NB4 (cell line): ENCODE data around the gene ZNF684.
"Not testable (repeated sequence)": the region's sequence is repeated elsewhere in the genome, so short reads cannot be mapped to it uniquely, and the experiment has no call there.

ENCODE experiments used
- DNase-seq: peaks from one replicate; pipeline ENCODE4 v3.0.0; 2010; ENCODE audit warnings: low read depth
- H3K4me3 ChIP-seq: one replicate; pipeline ENCODE4 v1.5.1; 2011; ENCODE audit warnings: mild to moderate bottlenecking, low read depth, low read length, moderate library complexity
- CTCF ChIP-seq: IDR thresholded peaks from one replicate; pipeline ENCODE4 v1.5.1; 2012; ENCODE audit warnings: low read depth, low read length
- MYC ChIP-seq: IDR thresholded peaks from 2 replicates; pipeline ENCODE4 v1.6.1; 2011; ENCODE audit warnings: low read depth, low read length
- POLR2A ChIP-seq: IDR thresholded peaks from 2 replicates; pipeline ENCODE4 v1.6.1; 2011; ENCODE audit warnings: mild to moderate bottlenecking; ENCODE audit not compliant: insufficient read length; ENCODE audit errors: extremely low read depth
- TF ChIP-seq, protein P1 (sequence below): IDR thresholded peaks from 2 replicates; pipeline ENCODE4 v1.6.1; 2011; ENCODE audit warnings: low read depth, low read length

Gene ZNF684

GRCh38 chr1:40546957-40547356 lies 15.5 kb downstream of the ZNF684 start:
- H3K4me3 ChIP-seq: no peak overlapping the region
- DNase-seq: no peak
- TF ChIP-seq, protein P1, sequence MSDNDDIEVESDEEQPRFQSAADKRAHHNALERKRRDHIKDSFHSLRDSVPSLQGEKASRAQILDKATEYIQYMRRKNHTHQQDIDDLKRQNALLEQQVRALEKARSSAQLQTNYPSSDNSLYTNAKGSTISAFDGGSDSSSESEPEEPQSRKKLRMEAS: no peak
- TF ChIP-seq CTCF (no peak), POLR2A (no peak), MYC (no peak)

- TF ChIP-seq MYC: no peak
- no peak for TF ChIP-seq CTCF
- TF ChIP-seq, protein P1: no peak
- no peak for TF ChIP-seq POLR2A
- DNase-seq: no peak
- H3K4me3 ChIP-seq: no peak overlapping the region
Observed at GRCh38 chr1:40553017-40553416, 21.6 kb downstream of the ZNF684 start.

DNA sequence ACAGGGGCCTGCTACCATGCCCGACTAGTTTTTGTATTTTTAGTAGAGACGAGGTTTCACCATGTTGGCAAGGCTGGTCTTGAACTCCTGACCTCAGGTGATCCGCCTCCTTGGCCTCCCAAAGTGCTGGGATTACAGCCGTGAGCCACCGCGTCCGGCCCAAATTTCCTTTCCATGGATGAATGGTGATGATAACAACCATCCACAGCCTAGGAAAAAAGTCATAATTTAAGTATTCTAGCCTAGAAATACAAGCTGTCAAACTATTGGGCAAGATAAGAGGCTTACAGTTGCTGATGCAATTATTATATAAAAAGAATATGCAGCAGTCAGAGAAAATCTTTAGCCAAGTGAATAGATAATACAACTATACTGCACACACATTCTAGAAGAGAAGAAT lies 23.4 kb downstream of the ZNF684 start:
- DNase-seq, H3K4me3 ChIP-seq: not testable (repeated sequence)

DNA sequence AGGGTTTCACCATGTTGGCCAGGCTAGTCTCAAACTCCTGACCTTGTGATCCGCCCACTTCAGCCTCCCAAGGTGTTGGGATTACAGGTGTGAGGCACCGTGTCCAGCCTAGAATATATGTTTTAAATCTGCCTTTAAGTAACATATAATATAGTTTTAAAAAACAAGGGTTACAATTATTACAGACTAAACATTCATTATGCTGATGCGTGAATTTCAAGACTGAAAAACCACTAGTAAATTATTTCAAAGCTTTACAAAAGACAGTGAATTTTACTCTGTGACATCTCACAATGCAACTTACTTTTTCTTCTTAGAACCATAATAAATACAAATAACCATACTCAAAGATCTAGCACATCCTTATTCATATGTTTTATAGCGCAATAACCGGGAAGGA lies 24.7 kb downstream of the ZNF684 start:
- H3K4me3 ChIP-seq: no peak overlapping the region
- DNase-seq: no peak
- TF ChIP-seq MYC: no peak
- TF ChIP-seq CTCF: no peak
- TF ChIP-seq, protein P1: no peak

- H3K4me3 ChIP-seq, DNase-seq: not testable (repeated sequence)
Observed at GRCh38 chr1:40558241-40558640, 26.8 kb downstream of the ZNF684 start.

DNA sequence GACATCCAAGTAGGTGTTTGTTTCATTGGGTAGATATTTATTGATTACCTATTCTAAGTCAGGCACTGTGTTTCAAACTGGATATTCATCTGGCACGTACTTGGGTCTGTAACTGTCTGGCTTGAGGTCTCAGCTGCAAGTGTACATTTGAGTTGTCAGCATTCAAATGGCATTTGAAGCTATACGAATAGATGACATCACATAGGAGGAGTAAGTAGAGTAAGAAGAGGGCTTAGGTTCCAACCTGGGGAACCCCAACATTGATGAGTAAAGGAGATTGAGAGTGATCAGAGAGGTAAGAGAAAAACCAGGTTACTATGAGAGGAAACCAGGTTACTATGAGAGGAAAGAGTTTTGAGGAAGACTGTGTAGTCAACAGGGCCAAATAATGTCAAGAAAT lies 30.7 kb downstream of the ZNF684 start:
- TF ChIP-seq, protein P1: no peak
- H3K4me3 ChIP-seq: no peak overlapping the region
- DNase-seq: no peak

DNA sequence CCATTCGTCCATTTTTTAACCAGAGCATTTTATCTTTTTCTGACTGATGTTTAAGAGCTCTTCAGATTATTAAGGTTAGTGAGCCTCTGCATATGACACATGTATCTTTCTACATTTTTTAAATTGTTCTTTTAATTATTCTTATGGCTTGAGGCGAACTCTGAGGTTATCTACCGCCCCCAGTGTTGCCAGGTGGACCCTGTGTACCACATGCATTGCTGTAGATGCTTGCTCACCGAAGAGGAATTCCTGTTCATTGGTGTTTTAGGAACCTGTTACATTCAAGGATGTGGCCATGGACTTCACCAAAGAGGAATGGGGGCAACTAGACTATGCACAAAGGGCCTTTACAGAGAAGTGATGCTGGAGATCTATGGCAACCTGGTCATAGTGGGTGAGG lies 31.8 kb downstream of the ZNF684 start:
- no peak for DNase-seq
- TF ChIP-seq CTCF (no peak), POLR2A (no peak)
- TF ChIP-seq, protein P1: no peak
- no peak overlapping the region for H3K4me3 ChIP-seq

GRCh38 chr1:40564506-40564905 lies 33.1 kb downstream of the ZNF684 start:
- no peak for TF ChIP-seq POLR2A
- TF ChIP-seq, protein P1: no peak
- no peak for TF ChIP-seq CTCF
- no peak for TF ChIP-seq MYC
- DNase-seq: no peak
- no peak overlapping the region for H3K4me3 ChIP-seq
